ENCODE data around the gene KNCN. TPM values are rescaled to one million over a fixed set of nuclear protein-coding genes. Genes with fewer than 3 reads are reported as not detected.
A peak's percentile ranks its signal among the peaks of the same experiment; 100 is the strongest.

Gene KNCN
- polyA plus RNA-seq, 3 donors: not detected

DNA sequence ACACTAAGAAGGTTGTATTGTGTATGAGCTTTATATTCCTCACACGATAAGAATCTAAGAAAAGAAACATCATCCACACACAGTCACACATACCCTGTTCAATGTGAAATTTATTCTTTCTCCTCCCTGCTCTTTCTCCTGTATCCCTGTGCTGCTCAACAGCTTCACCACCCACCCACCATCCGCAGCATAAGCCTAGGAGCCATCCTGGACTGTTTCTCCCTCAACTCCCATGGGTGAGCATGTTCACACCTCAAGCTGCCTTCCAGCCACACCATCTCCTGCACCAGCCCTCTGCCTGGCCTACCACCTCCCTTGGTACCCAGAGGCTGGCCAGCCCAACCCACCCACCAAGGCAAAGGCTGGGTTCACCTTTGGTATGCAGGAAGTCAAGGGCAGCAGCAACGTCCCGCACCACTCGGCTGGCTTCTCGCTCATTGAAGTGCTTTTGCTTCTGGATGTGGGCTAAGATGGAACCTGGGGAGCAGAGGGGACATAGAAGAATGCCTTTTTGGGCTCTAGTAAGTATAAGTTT, 20.3 kb upstream of the KNCN start:
- no peak overlapping the region for H3K9ac ChIP-seq (ENCODE audit: insufficient read depth, low read length, poor library complexity, severe bottlenecking)
- no peak overlapping the region for H3K4me3 Mint-ChIP-seq
- no peaks in the 10 kb centered on the region for H3K9me3 Mint-ChIP-seq
- no peaks in the 10 kb centered on the region for H3K27me3 ChIP-seq (ENCODE audit: control insufficient read depth in 2 of 2, insufficient read depth in 2 of 2, low read length in 2 of 2)
- no peak for DNase-seq
- H3K79me2 ChIP-seq (ENCODE audit: insufficient read depth, low read length): no peaks in the 10 kb centered on the region
- H3K9me3 ChIP-seq (replicated peaks in 1 of 2; ENCODE audit: control insufficient read depth in 1 of 2, insufficient read depth in 1 of 2, low read length in 2 of 2): no peaks in the 10 kb centered on the region
- no peak overlapping the region for H3K27ac ChIP-seq (ENCODE audit: low read depth in 1 of 2, low read length in 2 of 2)
- no peaks in the 10 kb centered on the region for H3K4me1 ChIP-seq (ENCODE audit: control insufficient read depth in 1 of 2, insufficient read depth in 2 of 2, low read length in 2 of 2)
- peaks cover 79 to 95% of the 10 kb centered on the region in 2 donors for H3K36me3 Mint-ChIP-seq
- H3K27me3 Mint-ChIP-seq (ENCODE audit: low read depth in 3 of 3): no peaks in the 10 kb centered on the region
- H3K36me3 ChIP-seq (replicated peaks in 1 of 2; ENCODE audit: control insufficient read depth in 1 of 2, insufficient read depth in 2 of 2, low read length in 2 of 2): peaks cover 82 to 100% of the 10 kb centered on the region in 2 donors
- peak overlapping the region in 3 of 7 donors; percentile 43 to 83 (median 53) for H3K27ac Mint-ChIP-seq
- H3K4me3 ChIP-seq (replicated peaks in 1 of 3; ENCODE audit: low read depth in 2 of 3, low read length in 3 of 3): no peak overlapping the region
- no peaks in the 10 kb centered on the region for H3K4me1 Mint-ChIP-seq
- TF ChIP-seq, protein P1, sequence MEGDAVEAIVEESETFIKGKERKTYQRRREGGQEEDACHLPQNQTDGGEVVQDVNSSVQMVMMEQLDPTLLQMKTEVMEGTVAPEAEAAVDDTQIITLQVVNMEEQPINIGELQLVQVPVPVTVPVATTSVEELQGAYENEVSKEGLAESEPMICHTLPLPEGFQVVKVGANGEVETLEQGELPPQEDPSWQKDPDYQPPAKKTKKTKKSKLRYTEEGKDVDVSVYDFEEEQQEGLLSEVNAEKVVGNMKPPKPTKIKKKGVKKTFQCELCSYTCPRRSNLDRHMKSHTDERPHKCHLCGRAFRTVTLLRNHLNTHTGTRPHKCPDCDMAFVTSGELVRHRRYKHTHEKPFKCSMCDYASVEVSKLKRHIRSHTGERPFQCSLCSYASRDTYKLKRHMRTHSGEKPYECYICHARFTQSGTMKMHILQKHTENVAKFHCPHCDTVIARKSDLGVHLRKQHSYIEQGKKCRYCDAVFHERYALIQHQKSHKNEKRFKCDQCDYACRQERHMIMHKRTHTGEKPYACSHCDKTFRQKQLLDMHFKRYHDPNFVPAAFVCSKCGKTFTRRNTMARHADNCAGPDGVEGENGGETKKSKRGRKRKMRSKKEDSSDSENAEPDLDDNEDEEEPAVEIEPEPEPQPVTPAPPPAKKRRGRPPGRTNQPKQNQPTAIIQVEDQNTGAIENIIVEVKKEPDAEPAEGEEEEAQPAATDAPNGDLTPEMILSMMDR (IDR thresholded peaks at IDR 0.05): no peak
- intact Hi-C loops (cut with micrococcal nuclease): no loop called here
- WGBS (ENCODE audit: insufficient coverage): 100% methylated on average over 4 of the region's 6 CpGs
- no peak overlapping the region for H2AFZ ChIP-seq (ENCODE audit: insufficient read depth, low read depth, low read length, poor library complexity, severe bottlenecking)
- H3K4me2 ChIP-seq (replicated peaks; ENCODE audit: extremely low read depth, low read length, poor library complexity, severe bottlenecking): no peak overlapping the region
- H4K20me1 ChIP-seq (ENCODE audit: insufficient read depth, low read length): no peaks in the 10 kb centered on the region

DNA sequence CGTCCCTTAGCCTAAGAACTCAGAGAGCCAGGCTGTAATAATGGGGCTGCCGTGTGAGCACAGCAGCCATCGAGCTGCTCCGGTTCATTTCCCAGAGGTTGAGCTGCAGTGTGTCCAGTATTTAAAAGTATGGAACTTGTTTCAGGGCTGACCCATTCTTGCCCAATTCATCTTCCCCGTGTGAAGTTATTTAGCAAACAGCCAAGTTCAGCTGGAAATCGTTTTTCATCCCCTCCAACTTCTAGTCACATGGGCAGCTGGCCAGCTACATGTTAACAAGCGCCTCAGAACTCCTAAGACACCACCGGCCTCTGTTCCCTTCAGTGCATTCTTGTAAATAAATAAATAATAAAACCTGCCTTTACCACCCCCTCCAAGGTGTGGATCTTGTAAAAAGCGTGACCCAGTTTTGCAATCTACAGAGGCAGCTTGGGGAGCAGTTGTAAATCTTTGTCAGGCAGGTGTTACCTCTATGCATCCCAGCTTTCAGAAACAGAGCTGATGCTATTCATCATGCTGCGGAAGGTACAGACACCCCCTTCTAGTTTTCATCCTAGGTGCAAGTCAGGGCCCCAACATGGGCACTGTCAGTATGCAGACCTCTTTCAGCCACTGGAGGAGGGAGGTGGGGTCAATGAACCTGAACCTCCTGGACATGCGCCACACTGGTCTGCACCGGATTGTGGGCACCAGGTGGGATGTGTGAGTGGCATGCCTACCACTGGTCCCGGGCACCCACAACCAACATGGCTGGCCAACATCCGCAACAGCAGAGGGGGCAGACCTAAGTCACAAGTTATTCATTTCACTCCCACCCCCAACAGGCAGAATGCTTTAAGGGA, 18.7 kb upstream of the KNCN start:
- TF ChIP-seq, protein P1 (IDR thresholded peaks at IDR 0.05): no peak
- intact Hi-C loops (cut with micrococcal nuclease): no loop called here
- Histone ChIP-seq H3K9me3 (replicated peaks in 1 of 2; ENCODE audit: control insufficient read depth in 1 of 2, insufficient read depth in 1 of 2, low read length in 2 of 2) (no peaks in the 10 kb centered on the region), H3K36me3 (replicated peaks in 1 of 2; ENCODE audit: control insufficient read depth in 1 of 2, insufficient read depth in 2 of 2, low read length in 2 of 2) (peaks cover 81 to 100% of the 10 kb centered on the region in 2 donors), H2AFZ (ENCODE audit: insufficient read depth, low read depth, low read length, poor library complexity, severe bottlenecking) (no peak overlapping the region), H3K27me3 (ENCODE audit: control insufficient read depth in 2 of 2, insufficient read depth in 2 of 2, low read length in 2 of 2) (no peaks in the 10 kb centered on the region), H3K4me3 (replicated peaks in 1 of 3; ENCODE audit: low read depth in 2 of 3, low read length in 3 of 3) (no peak overlapping the region), H3K4me1 (ENCODE audit: control insufficient read depth in 1 of 2, insufficient read depth in 2 of 2, low read length in 2 of 2) (no peaks in the 10 kb centered on the region), H3K9ac (ENCODE audit: insufficient read depth, low read length, poor library complexity, severe bottlenecking) (no peak overlapping the region), H4K20me1 (ENCODE audit: insufficient read depth, low read length) (no peaks in the 10 kb centered on the region), H3K79me2 (ENCODE audit: insufficient read depth, low read length) (no peaks in the 10 kb centered on the region), H3K4me2 (replicated peaks; ENCODE audit: extremely low read depth, low read length, poor library complexity, severe bottlenecking) (no peak overlapping the region), H3K27ac (ENCODE audit: low read depth in 1 of 2, low read length in 2 of 2) (no peak overlapping the region)
- Mint-ChIP-seq H3K27me3 (ENCODE audit: low read depth in 3 of 3) (no peaks in the 10 kb centered on the region), H3K36me3 (peaks cover 79 to 95% of the 10 kb centered on the region in 2 donors), H3K9me3 (no peaks in the 10 kb centered on the region), H3K4me3 (no peak overlapping the region), H3K4me1 (no peaks in the 10 kb centered on the region), H3K27ac (no peak overlapping the region)
- WGBS (ENCODE audit: insufficient coverage): 71% methylated on average over 4 of the region's 14 CpGs
- DNase-seq: no peak
